HepG2 (cell line): ENCODE results near the gene WNT7B. TPM values are rescaled to one million over a fixed set of nuclear protein-coding genes. Genes with fewer than 3 reads are reported as not detected.

Experiments used
- ATAC-seq: fragments of 200-7000 bp; cut with Tn5 transposase; 3 replicates; pipeline ENCODE4 v1.9.1; 2020; ENCODE audit warnings: mild to moderate bottlenecking, moderate library complexity
- BruUV-seq: library from RNA; stranded (reverse); fragments of 400-500 nt; replicated peaks from 2 replicates; lab custom pipeline; 2021; lab: Mats Ljungman, UMichigan
- CTCF ChIA-PET: fragments of 300-600 bp; formaldehyde crosslinking; extraction: SDS; loops from one replicate; lab custom pipeline; 2021; ENCODE audit warnings: low total read pairs, inconsistent platforms, low intra/inter-chr PET ratio; lab: Yijun Ruan, JAX
- POLR2A ChIA-PET: fragments of 350-600 bp; sonication (Branson Sonifier 250); formaldehyde crosslinking; loops from one replicate; lab custom pipeline; 2020; ENCODE audit warnings: antibody characterized with exemption, inconsistent platforms; lab: Yijun Ruan, JAX
- DNase-seq: peaks from one replicate; pipeline ENCODE4 v3.0.0-alpha.2; 2015; ENCODE audit warnings: low spot score
- FAIRE-seq: peaks from 3 replicates; lab custom pipeline; 2011; peaks lifted over from hg19 to GRCh38; lab: Jason Lieb, UNC
- H2AFZ ChIP-seq: one replicate; pipeline ENCODE4 v1.6.1; 2011; ENCODE audit warnings: low read length, inconsistent platforms
- H3K27ac ChIP-seq: fragments of 300-600 bp; 3 replicates; pipeline ENCODE4 v1.8.0; 2011; ENCODE audit warnings: mixed run types, mild to moderate bottlenecking, mixed read lengths, low read length, inconsistent platforms; ENCODE audit not compliant: insufficient read depth; ENCODE audit errors: extremely low read length
- H3K27me3 ChIP-seq, 2 experiments: fragments of 200-600 bp in 1 of 2; 2 replicates in 1 of 2; 3 replicates in 1 of 2; pipeline versions ENCODE4 v1.6.0 to v1.8.0; 2011; ENCODE audit warnings: low read length in 2 of 2, mild to moderate bottlenecking in 2 of 2, moderate library complexity in 2 of 2, inconsistent platforms in 1 of 2; ENCODE audit not compliant: insufficient read depth in 2 of 2, control insufficient read depth in 1 of 2
- H3K36me3 ChIP-seq, 2 experiments: fragments of 200-600 bp in 1 of 2; replicated peaks in 1 of 2; 2 replicates in 1 of 2; 3 replicates in 1 of 2; pipeline versions ENCODE4 v1.5.1 to v1.8.0; 2011; ENCODE audit warnings: low read length in 2 of 2, inconsistent platforms in 1 of 2; ENCODE audit not compliant: insufficient read depth in 2 of 2, control insufficient read depth in 1 of 2
- H3K4me1 ChIP-seq: 2 replicates; pipeline ENCODE4 v1.5.1; 2012; ENCODE audit warnings: low read length, inconsistent platforms; ENCODE audit not compliant: insufficient read depth
- H3K4me2 ChIP-seq: 2 replicates; pipeline ENCODE4 v1.6.0; 2011; ENCODE audit warnings: low read depth, low read length, inconsistent platforms
- H3K4me3 ChIP-seq, 3 experiments: fragments of 200-600 bp in 1 of 3; sonication (generic), shearing (Covaris generic) in 1 of 3; replicated peaks in 1 of 3; 2 replicates each; pipeline ENCODE4 v1.5.1; 2011 to 2016; ENCODE audit warnings: low read length in 3 of 3, inconsistent platforms in 2 of 3, low read depth in 2 of 3, mild to moderate bottlenecking in 2 of 3, control low read depth in 1 of 3, mixed read lengths in 1 of 3; ENCODE audit not compliant: insufficient read depth in 1 of 3
- H3K79me2 ChIP-seq: one replicate; pipeline ENCODE4 v1.6.1; 2011; ENCODE audit warnings: low read length, inconsistent platforms; ENCODE audit not compliant: insufficient read depth
- H3K9ac ChIP-seq: 2 replicates; pipeline ENCODE4 v1.6.0; 2011; ENCODE audit warnings: mild to moderate bottlenecking, low read depth, low read length, inconsistent platforms; ENCODE audit not compliant: insufficient read depth
- H3K9me3 ChIP-seq: 2 replicates; pipeline ENCODE4 v1.5.1; 2012; ENCODE audit warnings: mild to moderate bottlenecking, low read length
- H4K20me1 ChIP-seq: 2 replicates; pipeline ENCODE4 v1.6.0; 2011; ENCODE audit warnings: inconsistent platforms, mild to moderate bottlenecking, low read length, moderate library complexity; ENCODE audit not compliant: insufficient read depth
- HNRNPK ChIP-seq: fragments of 200-400 bp; formaldehyde crosslinking; IDR thresholded peaks from 2 replicates; pipeline ENCODE4 v1.6.1; 2018; ENCODE audit warnings: low read length, low read depth, moderate library complexity, mild to moderate bottlenecking; ENCODE audit not compliant: poor library complexity, severe bottlenecking
- RARA ChIP-seq: IDR thresholded peaks from 2 replicates; pipeline ENCODE4 v1.6.1; 2016; ENCODE audit warnings: missing genetic modification reagents, missing compliant biosample characterization
- THYN1 ChIP-seq: sonication (generic); formaldehyde crosslinking; IDR thresholded peaks from 2 replicates; pipeline ENCODE4 v1.8.1; 2023; ENCODE audit warnings: low read depth, mild to moderate bottlenecking, moderate library complexity, missing genetic modification reagents, borderline replicate concordance
- TOE1 ChIP-seq: sonication (generic); formaldehyde crosslinking; IDR thresholded peaks from 2 replicates; pipeline ENCODE4 v1.4.0; 2020; ENCODE audit warnings: mild to moderate bottlenecking, missing genetic modification reagents
- WGBS: methylation state at CpG from one replicate; pipeline ENCODE4 v1.1.6; 2017; ENCODE audit warnings: low lambda C conversion rate; 5-methylcytosine and 5-hydroxymethylcytosine counted together
- in situ Hi-C: cut with HindIII; loops from 2 replicates; pipeline ENCODE4 v1.10.0; 2017; ENCODE audit warnings: low pct_unique_long_range_greater_than_20kb; ENCODE audit not compliant: extremely low pct_ligation_motif_present
- intact Hi-C: fragments of 100-400 bp; cut with micrococcal nuclease; formaldehyde crosslinking; loops from one replicate; pipeline ENCODE4 v1.10.0; 2022; ENCODE audit not compliant: unreplicated experiment
- polyA plus RNA-seq, 8 experiments: library from polyadenylated mRNA; depleted of rRNA in 3 of 8; stranded (reverse) in 7 of 8; unstranded in 1 of 8; fragments of >200 nt; fragmentation: Illumina TruSeq in 4 of 8; extraction: Trizol in 4 of 8; gene quantifications; 2 replicates each; pipeline versions ENCODE4 v1.2.1 to v1.2.3, GENCODE V29; 2011 to 2016; ENCODE audit warnings: low read depth in 4 of 8, missing spikeins in 1 of 8, mixed read lengths in 1 of 8; ENCODE audit not compliant: insufficient read depth in 1 of 8
- total RNA-seq, 5 experiments: library from RNA; depleted of rRNA; stranded (reverse); fragments of >200 nt; fragmentation: Illumina TruSeq; extraction: Trizol; gene quantifications; 2 replicates each; pipeline ENCODE4 v1.2.3, GENCODE V29; 2016; ENCODE audit warnings: low read depth in 1 of 5
- TF ChIP-seq, protein P1 (sequence below): sonication (generic); formaldehyde crosslinking; IDR thresholded peaks from 2 replicates; pipeline ENCODE4 v1.4.0; 2020; ENCODE audit warnings: low read depth, mild to moderate bottlenecking, missing genetic modification reagents

Gene WNT7B
- total and polyA plus RNA-seq, 2 of the 13 experiments (the other 11 are each of a cell fraction or from before 2014, with no cell fraction given), result 0.09 TPM; not detected in 1

DNA sequence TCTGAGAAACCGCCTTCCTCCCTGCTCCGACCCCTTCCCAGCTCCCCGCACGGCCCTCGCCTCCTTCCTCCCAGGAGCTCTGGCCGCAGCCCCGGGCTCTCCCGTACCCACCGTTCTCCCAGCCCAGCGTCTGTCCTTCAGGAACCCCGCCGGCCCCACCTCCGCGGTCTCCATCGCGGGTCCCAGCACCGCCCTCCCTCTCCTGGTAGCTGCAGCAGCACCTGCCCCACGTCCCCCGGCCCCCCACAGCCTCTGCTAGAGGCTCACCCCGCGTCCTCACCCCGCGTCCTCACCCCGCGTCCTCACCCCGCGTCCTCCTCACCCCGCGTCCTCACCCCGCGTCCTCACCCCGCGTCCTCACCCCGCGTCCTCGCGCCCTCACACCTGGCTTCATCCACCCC, 85.9 kb downstream of the WNT7B start:
- no peak for ATAC-seq
- 73% methylated on average over 37 of the region's 37 CpGs for WGBS
- TF ChIP-seq, protein P1, sequence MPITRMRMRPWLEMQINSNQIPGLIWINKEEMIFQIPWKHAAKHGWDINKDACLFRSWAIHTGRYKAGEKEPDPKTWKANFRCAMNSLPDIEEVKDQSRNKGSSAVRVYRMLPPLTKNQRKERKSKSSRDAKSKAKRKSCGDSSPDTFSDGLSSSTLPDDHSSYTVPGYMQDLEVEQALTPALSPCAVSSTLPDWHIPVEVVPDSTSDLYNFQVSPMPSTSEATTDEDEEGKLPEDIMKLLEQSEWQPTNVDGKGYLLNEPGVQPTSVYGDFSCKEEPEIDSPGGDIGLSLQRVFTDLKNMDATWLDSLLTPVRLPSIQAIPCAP (CRISPR knock-in tag), result no peak
- TF ChIP-seq RARA (CRISPR knock-in tag) (no peak), TOE1 (CRISPR knock-in tag) (no peak)
- TF ChIP-seq, all 625 proteins: peak for 0
- DNase-seq (no peak), FAIRE-seq (no peak)
- in situ Hi-C loops, result no loop called here
- H3K27ac ChIP-seq, result no peak overlapping the region
- H3K4me3 ChIP-seq, result no peak overlapping the region
- H3K4me2 ChIP-seq, result no peak overlapping the region
- no peaks in the 10 kb centered on the region for H3K9me3 ChIP-seq
- no peaks in the 10 kb centered on the region for H3K36me3 ChIP-seq
- H2AFZ ChIP-seq, result no peak overlapping the region
- BruUV-seq, result no TSS peak
- intact Hi-C loops, result no loop called here
- no peak overlapping the region for H3K9ac ChIP-seq
- ChIA-PET POLR2A (no interaction called here), CTCF (no interaction called here)
- no peaks in the 10 kb centered on the region for H4K20me1 ChIP-seq
- peaks cover 10 to 72% of the 10 kb centered on the region in 2 experiments for H3K27me3 ChIP-seq
- H3K79me2 ChIP-seq, result no peaks in the 10 kb centered on the region
- H3K4me1 ChIP-seq, result no peaks in the 10 kb centered on the region

DNA sequence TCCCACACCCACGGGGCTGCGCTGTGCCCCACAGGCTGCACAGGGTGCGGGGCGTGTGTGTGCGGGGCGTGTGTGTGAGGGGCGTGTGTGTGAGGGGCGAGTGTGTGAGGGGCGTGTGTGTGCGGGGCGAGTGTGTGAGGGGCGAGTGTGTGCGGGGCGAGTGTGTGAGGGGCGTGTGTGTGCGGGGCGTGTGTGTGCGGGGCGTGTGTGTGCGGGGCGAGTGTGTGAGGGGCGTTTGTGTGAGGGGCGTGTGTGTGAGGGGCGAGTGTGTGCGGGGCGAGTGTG, 86.7 kb downstream of the WNT7B start:
- FAIRE-seq, result no peak
- in situ Hi-C loops, result no loop called here

More for the DNA sequence above, 86.7 kb downstream of the WNT7B start:
- TF ChIP-seq HNRNPK (peak; percentile 41), THYN1 (no peak)
- Histone ChIP-seq H3K4me3 (no peak overlapping the region), H3K27me3 (peaks cover 10 to 65% of the 10 kb centered on the region in 2 experiments), H3K4me1 (no peaks in the 10 kb centered on the region), H2AFZ (no peak overlapping the region), H3K27ac (no peak overlapping the region), H3K9ac (no peak overlapping the region), H3K36me3 (no peaks in the 10 kb centered on the region), H3K4me2 (no peak overlapping the region), H3K9me3 (no peaks in the 10 kb centered on the region), H4K20me1 (no peaks in the 10 kb centered on the region), H3K79me2 (no peaks in the 10 kb centered on the region)
- ATAC-seq, result no peak
- ChIA-PET POLR2A (no interaction called here), CTCF (no interaction called here)
- no TSS peak for BruUV-seq
- WGBS, result 89% methylated on average over 26 of the region's 26 CpGs
- no peak for DNase-seq
- intact Hi-C loops, result no loop called here
